Stimulated activated CD8-positive, alpha-beta memory T cell treated with anti-CD3 and anti-CD28 coated beads, Interleukin-15, amount 100 ng/mL, for 1 hour (primary cell): ENCODE results near the gene FDX1.
"Not testable (repeated sequence)": the region's sequence is repeated elsewhere in the genome, so short reads cannot be mapped to it uniquely, and the experiment has no call there.

ENCODE experiments used
- DNase-seq: peaks from one replicate; pipeline ENCODE4 v3.0.0-alpha.2; 2020; ENCODE audit warnings: low read depth

The FDX1 gene, protein sequence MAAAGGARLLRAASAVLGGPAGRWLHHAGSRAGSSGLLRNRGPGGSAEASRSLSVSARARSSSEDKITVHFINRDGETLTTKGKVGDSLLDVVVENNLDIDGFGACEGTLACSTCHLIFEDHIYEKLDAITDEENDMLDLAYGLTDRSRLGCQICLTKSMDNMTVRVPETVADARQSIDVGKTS

GRCh38 chr11:110429731-110430266 is at the start of gene FDX1:
Gene FDX1 (plus strand): TSS chr11:110429948. CDS start chr11:110430121, 173 bp downstream.
- DNase-seq = peak; percentile 64

- DNase-seq = no peak
These were observed 48.7 kb upstream of the FDX1 start for GRCh38 chr11:110380836-110381622.

DNA sequence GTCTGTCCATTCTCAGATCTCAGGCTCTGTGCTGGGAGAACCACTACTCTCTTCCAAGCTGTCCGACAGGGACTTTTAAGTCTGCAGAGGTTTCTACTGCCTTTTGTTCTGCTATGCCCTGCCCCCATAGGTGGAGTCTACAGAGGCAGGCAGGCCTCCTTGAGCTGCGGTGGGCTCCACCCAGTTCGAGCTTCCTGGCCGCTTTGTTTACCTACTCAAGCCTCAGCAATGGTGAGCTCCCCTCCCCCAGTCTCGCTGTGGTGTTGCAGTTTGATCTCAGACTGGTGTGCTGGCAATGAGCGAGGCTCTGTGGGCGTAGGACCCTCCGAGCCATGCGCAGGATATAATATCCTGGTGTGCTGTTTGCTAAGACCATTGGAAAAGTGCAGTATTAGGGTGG is 41.5 kb upstream of the FDX1 start:
- DNase-seq = not testable (repeated sequence)

- DNase-seq = no peak
These were observed 39.8 kb upstream of the FDX1 start for GRCh38 chr11:110389965-110390364.

DNA sequence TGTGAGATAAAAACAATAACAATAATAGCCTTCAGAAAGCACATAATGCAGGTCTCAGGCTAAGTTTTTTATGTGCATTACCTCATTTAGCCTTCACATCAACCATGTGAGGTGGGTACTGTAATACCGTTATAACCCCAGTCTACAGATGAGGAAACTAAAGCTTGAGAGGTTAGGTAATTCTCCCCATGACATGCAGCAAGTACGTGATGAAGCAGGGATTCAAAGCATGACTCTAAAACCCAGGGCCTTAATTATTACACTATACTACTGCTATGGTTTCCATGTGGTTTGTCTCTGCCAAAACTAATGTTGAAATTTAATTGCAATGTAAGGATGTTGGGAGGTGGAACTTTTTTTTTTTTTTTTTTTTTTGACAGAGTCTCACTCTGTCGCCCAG is 37.7 kb upstream of the FDX1 start:
- DNase-seq = no peak

GRCh38 chr11:110397668-110398286 is 32.0 kb upstream of the FDX1 start:
- not testable (repeated sequence) for DNase-seq

GRCh38 chr11:110403585-110403984 is 26.2 kb upstream of the FDX1 start:
- not testable (repeated sequence) for DNase-seq

GRCh38 chr11:110405636-110406035 is 24.1 kb upstream of the FDX1 start:
- not testable (repeated sequence) for DNase-seq

GRCh38 chr11:110407315-110407714 is 22.4 kb upstream of the FDX1 start:
- DNase-seq = no peak

DNA sequence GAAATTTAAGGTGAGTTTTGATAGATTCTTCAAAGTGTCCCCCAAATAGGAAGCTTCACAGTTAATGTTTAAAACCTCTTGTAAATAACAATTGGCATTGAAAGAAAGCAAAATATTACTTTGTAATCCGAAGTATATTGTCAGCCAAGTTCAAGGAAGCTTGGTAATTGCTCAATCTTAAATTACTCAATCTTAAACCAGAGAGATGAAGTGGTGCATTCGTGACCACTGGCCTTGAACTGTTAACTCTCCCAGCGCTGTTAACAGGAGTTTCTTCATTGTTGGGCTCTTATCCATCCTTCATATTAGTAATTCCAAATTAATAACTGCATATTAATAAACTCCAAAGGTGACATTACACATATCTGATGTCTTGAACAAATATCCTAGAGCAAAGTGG is 20.6 kb upstream of the FDX1 start:
- no peak for DNase-seq

GRCh38 chr11:110410651-110411050 is 19.1 kb upstream of the FDX1 start:
- no peak for DNase-seq

DNA sequence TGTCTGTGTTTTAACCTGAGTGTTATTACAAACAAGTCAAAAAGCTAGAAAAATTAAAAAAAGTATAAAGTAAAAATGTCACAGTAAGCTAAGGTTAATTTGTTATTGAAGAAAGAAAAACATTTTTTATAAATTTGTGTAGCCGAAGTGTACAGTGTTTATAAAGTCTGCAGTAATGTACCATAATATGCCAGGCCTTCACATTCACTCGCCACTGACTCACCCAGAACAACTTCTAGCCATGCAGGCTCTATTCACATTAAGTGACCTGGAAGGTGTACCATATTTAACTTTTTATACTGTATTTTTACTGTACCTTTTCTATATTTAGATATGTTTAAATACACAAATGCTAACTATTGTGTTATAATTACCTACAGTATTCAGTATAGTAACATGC is 14.7 kb upstream of the FDX1 start:
- no peak for DNase-seq

GRCh38 chr11:110421658-110422057 is 8.1 kb upstream of the FDX1 start:
- not testable (repeated sequence) for DNase-seq

DNA sequence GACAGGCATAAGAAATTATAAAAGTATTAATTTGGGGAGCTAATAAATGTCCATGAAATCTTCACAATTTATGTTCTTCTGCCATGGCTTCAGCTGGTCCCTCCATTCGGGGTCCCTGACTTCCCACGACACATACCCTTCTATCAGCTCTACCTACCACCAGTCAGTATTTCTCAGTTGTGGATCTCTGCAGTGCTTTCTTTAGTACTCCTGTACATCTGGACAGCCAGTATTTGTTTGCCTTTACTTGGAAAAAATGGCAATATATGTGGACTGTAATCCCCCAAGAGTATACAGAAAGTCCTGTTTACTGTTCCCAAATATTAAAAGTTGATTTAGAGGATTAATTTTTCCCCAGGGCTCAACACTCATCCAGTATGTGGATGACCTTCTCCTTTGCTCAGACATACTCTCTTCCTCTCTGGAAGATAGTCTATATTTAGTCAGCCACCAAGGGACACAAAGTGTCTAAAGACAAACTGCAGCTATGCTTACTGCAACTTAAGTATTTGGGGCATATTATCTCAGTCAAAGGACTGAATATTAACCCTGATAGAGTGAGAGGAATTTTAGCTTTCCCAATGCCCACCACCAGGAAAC is 7.3 kb upstream of the FDX1 start:
- DNase-seq = no peak

DNA sequence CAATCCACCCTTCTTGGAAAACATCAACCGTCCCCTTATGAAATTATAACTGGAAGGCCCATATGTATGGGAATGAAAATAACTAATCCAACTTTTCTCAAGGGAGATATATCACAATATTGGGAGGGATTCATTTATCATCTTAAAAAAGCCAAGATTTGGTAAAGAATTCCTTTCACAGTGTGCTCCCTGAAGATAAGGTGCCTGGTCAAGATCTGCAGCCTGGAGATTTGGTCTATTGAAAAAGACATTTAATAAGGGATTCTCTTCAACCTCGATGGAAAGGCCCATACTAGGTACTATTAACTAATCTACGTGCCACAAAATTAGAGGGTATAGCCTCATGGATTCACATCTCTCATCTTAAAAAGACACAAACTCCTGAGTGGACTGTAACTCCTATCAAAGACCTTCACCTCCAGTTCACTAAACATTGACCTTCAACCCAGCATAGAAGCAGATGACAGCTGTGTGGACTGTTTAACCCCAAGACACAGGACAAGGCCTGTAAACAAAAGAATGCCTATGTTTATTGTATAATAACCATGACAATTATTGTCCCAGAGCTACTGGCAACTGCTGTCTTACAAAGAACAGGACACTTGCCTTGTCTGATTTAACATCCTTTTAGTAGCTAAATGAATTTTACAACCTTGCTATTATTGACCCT is 4.8 kb upstream of the FDX1 start:
- no peak for DNase-seq

DNA sequence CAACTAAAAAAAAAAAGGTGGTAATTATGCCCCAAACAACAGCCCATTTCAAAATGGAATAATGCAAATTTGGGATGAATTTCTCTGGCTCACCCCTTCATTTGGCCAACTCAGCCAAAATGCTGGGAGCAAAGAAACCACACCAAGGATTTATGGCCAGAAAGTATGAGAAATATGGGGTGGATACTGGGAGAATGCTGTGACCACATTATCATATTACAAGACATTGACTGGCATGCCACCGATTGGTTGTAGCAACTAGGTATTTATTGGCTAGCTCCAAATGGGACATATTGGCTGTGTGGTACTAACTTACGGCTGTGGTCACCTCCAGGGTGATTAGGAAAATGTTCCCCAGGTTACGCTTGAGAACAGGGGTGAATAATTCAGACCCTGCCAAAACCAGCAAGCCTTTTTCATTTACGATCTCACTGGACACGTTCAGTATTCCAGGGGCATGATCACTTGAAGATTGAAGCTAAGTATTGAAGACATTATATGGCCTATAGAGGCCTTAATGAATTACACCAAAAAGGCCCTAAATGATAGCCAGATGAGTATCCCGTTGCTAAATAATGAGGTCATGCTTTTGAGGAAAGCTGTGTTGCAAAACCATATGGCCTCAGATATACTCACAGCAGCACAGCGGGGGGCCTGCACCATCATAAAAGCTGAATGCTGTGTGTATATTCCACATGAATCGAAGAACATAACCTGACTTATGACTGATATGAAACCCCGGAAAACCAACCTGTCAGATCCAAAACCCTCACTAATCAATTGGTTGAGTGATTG is 3.8 kb upstream of the FDX1 start:
- DNase-seq = no peak

- no peak for DNase-seq
These were observed 1.7 kb upstream of the FDX1 start for GRCh38 chr11:110428040-110428439.

DNA sequence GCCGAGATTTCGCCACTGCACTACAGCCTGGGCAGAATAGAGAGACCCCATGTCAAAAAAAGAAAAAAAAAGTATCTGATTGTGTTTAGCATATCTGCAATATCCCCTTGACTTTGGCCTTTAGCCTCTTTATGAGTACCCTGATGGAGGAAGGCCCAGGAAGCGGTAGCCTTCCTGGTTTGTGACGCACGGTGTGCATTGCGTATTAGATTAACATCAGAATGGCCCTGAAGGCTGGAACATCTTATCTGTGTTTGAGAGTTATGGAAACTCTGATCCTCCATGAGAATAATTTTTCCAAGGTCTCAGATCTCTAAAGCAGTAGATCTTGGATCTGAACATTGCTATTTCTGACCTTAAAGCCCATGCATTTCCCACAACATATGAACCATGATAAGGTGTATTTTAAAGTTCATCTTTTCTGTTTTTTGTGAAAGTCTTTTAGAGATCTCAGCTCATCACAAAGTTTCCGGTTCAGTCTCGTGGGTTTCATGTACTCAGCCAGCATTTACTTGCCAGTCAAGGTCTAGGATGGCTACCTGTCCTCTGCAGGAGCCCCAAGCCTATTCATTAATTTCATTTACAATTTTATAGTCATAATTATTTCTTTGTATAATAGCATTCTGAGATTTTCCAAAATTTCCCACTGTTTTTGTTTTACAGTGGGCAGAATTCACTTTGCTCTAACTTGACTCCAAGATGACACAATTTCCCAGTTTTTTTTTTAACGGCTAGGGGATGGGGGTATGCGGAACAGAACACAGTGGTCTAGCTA is 605 bp upstream of the FDX1 start:
- DNase-seq = no peak

DNA sequence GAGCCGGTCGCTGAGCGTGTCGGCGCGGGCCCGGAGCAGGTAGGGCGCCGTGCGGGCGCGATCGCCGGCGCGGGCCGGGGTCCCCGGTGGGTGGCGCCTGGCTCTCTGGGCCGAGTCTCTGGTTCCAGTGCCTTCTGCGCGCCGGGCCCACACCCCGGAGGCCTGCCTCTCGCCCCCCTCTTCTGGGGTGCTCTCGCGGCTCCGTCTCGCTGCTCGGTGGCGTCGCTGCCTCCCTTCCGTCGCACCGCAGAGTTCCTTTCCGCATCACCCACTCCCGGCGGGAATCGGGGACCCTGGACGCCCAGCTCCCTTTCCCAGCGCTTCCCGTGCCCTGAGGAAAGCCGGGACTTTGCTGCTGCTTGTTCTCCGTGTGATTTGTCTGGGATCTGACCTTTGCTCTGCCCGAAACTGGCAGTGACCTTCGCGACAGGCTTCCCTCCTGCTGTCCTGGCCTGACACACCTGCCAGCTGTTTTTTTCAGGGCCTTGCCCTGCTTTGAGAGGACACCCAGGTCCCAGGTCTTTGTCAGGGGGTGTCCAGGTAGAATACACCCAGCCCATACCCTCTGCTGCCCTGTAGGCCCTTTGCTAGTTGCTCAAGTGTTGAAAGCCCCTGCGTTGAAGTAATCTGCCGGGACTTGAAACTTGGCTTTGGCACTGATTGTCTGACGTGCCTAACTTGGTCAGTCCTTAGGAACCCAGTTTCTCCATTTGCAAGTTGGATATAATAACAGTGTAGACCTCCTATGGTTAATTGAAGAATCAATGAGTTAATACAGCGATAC is 711 bp downstream of the FDX1 start:
- DNase-seq = no peak
